SJSA1 (cell line): ENCODE data around the gene ZNF892. TPM values are rescaled to one million over a fixed set of nuclear protein-coding genes. Genes with fewer than 3 reads are reported as not detected.

ENCODE experiments used
- DNase-seq, 2 experiments: peaks; one replicate each; pipeline ENCODE4 v3.0.0-alpha.2; 2015 to 2020; ENCODE audit warnings: low spot score in 2 of 2, low read depth in 1 of 2
- H3K27ac ChIP-seq: fragments of 250-450 bp; sonication (Bioruptor Pico); 2 replicates; pipeline ENCODE4 v1.5.1; 2020; ENCODE audit warnings: mild to moderate bottlenecking, moderate library complexity
- H3K27me3 ChIP-seq: fragments of 250-450 bp; sonication (Bioruptor Pico); replicated peaks from 2 replicates; pipeline ENCODE4 v1.5.1; 2020; ENCODE audit warnings: mild to moderate bottlenecking, moderate library complexity
- H3K36me3 ChIP-seq: fragments of 250-450 bp; sonication (Bioruptor Pico); 2 replicates; pipeline ENCODE4 v1.5.1; 2020; ENCODE audit warnings: mild to moderate bottlenecking
- H3K4me1 ChIP-seq: fragments of 250-450 bp; sonication (Bioruptor Pico); replicated peaks from 2 replicates; pipeline ENCODE4 v1.6.1; 2021; ENCODE audit warnings: mild to moderate bottlenecking
- H3K4me3 ChIP-seq: fragments of 250-450 bp; sonication (Bioruptor Pico); 2 replicates; pipeline ENCODE4 v1.5.1; 2020; ENCODE audit warnings: mild to moderate bottlenecking
- H3K9me3 ChIP-seq: fragments of 250-450 bp; sonication (Bioruptor Pico); replicated peaks from 2 replicates; pipeline ENCODE4 v1.5.1; 2020; ENCODE audit warnings: mild to moderate bottlenecking
- total RNA-seq: library from RNA; depleted of rRNA; stranded (reverse); fragments of >200 nt; shearing (Covaris generic); gene quantifications from 2 replicates; pipeline ENCODE4 v1.2.3, GENCODE V29; 2014; rRNA removed

Gene ZNF892
- total RNA-seq = 1.9 TPM in 2 replicates

DNA sequence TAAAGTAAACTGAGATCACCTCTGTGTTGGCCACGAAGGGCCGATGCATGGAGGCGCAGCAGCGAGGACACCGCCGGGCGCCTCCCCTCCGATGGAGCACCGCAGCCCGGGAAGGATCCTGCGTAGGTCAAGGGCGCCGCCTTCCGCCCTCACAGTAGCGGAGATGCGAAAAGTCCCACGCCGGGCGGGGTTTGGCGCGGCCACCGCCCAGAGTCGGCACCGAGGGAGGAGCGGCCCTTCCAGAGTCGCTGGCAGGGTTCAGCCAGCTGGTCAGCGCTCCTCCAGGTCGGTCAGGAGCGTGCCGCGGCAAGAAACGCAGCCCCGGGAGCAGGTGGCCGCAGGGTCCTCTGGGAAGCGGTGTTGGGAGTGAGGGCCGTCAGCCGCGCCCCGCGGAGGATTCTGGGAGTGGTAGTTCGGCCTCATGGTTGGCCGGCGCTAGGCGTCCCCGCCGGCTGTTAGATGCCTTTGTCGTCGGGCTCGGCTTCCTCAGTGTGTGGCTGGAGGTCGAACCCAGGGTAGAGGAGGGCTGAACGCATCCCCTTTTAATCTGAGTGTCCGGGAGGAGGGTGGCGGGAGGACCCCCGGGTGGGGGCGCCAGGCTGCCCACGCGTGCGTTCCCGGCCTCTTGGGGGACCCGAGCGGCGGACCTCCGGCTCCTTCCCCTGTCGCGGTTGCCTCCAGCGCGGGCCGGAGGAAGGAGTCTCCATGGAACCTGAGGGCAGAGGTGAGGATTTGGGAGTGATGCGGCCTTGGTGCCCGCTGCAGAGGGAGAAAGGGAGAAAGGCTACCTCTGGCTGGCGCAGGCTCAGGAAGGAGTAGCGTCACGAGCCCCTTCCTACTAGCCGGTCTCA lies at the start of gene ZNF892:
TSS of gene ZNF892 (plus strand) at position 411 of the 851 bp plus-strand sequence. CDS start at position 706, 295 bp downstream.
- H3K27me3 ChIP-seq = no peaks in the 10 kb centered on the region
- H3K4me3 ChIP-seq = peak within 1 kb of the TSS; percentile 47
- H3K9me3 ChIP-seq = peaks cover 9% of the 10 kb centered on the region; the same call in 1 of the 2 replicates
- H3K36me3 ChIP-seq = no peaks in the 10 kb centered on the region
- H3K4me1 ChIP-seq = peaks cover 5% of the 10 kb centered on the region; the same call in 1 of the 2 replicates
- no peak within 1 kb of the TSS for H3K27ac ChIP-seq
- DNase-seq = peak; percentile 75 to 83

DNA sequence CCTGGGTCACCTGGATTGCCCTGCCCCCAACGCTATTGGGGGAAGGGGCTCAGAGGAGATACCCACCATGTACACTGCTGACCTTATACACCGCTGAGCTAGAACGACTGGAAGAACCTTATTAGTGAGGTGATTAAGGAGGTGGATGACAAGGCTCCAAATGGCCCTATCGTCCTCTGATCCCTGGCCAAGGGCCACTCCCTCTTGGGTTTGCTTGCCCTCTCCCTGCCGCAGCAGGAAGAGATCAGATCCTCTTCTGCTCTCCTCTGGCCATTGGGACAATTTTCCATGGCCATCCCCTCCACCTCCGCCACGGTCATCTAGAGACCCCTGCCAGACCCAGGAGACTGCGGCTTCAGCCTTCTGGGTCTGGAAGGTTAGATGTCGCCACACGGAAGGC lies 48.9 kb upstream of the ZNF892 start:
- no peak for DNase-seq
- Histone ChIP-seq H3K27me3 (no peaks in the 10 kb centered on the region), H3K27ac (no peak overlapping the region), H3K9me3 (peaks cover 2% of the 10 kb centered on the region; the same call in 1 of the 2 replicates), H3K4me1 (peaks cover 13% of the 10 kb centered on the region), H3K4me3 (peak overlapping the region; percentile 67), H3K36me3 (peaks cover 37% of the 10 kb centered on the region)

GRCh38 chr2:95158891-95159619 lies 48.3 kb upstream of the ZNF892 start:
- Histone ChIP-seq H3K9me3 (peaks cover 2% of the 10 kb centered on the region; the same call in 1 of the 2 replicates), H3K36me3 (peaks cover 34% of the 10 kb centered on the region), H3K27ac (peak overlapping the region; percentile 28; the same call in 1 of the 2 replicates), H3K4me3 (peak overlapping the region; percentile 67), H3K4me1 (peaks cover 13% of the 10 kb centered on the region), H3K27me3 (no peaks in the 10 kb centered on the region)
- peak; percentile 43 to 58 for DNase-seq

GRCh38 chr2:95159690-95160449 lies 47.5 kb upstream of the ZNF892 start, which contains the start of gene ZNF514:
Gene ZNF514 (minus strand): TSS chr2:95159848. CDS start chr2:95153253, 6,595 bp downstream.
- H3K4me1 ChIP-seq = peaks cover 13% of the 10 kb centered on the region
- H3K9me3 ChIP-seq = 0 out of 2 replicates have a peak, but pooled peaks cover 2% of the 10 kb centered on the region
- no peaks in the 10 kb centered on the region for H3K27me3 ChIP-seq
- H3K27ac ChIP-seq = peak within 1 kb of the TSS; percentile 28; the same call in 1 of the 2 replicates
- peak; percentile 43 to 75 for DNase-seq
- peaks cover 31% of the 10 kb centered on the region for H3K36me3 ChIP-seq
- peak within 1 kb of the TSS; percentile 67 for H3K4me3 ChIP-seq

- H3K36me3 ChIP-seq = peaks cover 2% of the 10 kb centered on the region; the same call in 1 of the 2 replicates
- DNase-seq = no peak
- peaks cover 9% of the 10 kb centered on the region for H3K4me1 ChIP-seq
- H3K9me3 ChIP-seq = no peaks in the 10 kb centered on the region
- peak overlapping the region; percentile 95 for H3K27ac ChIP-seq
- H3K27me3 ChIP-seq = no peaks in the 10 kb centered on the region
- H3K4me3 ChIP-seq = peak overlapping the region; percentile 68
Observed at GRCh38 chr2:95165030-95165370, 42.3 kb upstream of the ZNF892 start.

GRCh38 chr2:95165371-95166064 lies 41.8 kb upstream of the ZNF892 start, which contains the start of gene ZNF2:
Gene ZNF2 (plus strand): TSS chr2:95165809. CDS start chr2:95176227, 10,418 bp downstream.
- H3K36me3 ChIP-seq = peaks cover 2% of the 10 kb centered on the region; the same call in 1 of the 2 replicates

DNA sequence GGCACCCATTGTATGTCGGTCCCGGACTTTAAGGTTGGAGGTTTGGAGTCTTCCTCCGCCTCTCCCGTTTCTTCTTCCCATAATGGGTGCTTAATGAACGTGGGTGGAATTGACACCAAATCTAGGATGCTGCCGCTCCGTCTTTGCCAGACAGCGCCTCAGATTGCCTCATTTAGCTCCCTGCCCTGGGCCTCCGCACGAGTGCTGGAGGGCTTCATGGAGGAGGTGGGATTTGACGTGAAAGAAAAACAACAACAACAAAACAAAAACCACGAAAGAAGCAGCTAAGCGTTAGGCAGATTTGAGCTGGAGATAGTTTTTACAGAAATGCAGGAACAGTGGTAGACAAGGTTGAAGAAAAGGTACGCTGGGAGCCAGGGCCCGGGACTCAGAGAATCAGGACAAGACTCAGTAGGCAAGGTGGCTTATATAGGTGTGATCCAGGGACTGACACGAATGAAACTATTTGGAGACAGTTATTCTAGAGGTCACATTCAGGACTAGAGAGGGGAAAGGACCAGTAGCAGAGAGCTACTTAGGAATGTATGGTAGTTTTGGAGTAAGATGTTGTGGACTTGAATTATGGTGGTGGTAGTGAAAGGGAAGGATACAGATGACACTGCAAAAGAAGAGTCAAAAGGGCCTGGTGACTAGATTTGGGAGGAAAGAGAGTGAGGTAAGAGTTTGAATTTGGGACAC lies 41.1 kb upstream of the ZNF892 start:
- peaks cover 2% of the 10 kb centered on the region; the same call in 1 of the 2 replicates for H3K36me3 ChIP-seq
- H3K4me1 ChIP-seq = peaks cover 8% of the 10 kb centered on the region
- H3K9me3 ChIP-seq = no peaks in the 10 kb centered on the region
- H3K4me3 ChIP-seq = peak overlapping the region; percentile 68
- no peaks in the 10 kb centered on the region for H3K27me3 ChIP-seq
- DNase-seq = no peak
- no peak overlapping the region for H3K27ac ChIP-seq

More at GRCh38 chr2:95165371-95166064, 41.8 kb upstream of the ZNF892 start, which contains the start of gene ZNF2:
- peaks cover 8% of the 10 kb centered on the region for H3K4me1 ChIP-seq
- DNase-seq = peak; percentile 95 to 97
- no peaks in the 10 kb centered on the region for H3K27me3 ChIP-seq
- H3K27ac ChIP-seq = peak within 1 kb of the TSS; percentile 95
- H3K9me3 ChIP-seq = no peaks in the 10 kb centered on the region
- H3K4me3 ChIP-seq = peak within 1 kb of the TSS; percentile 68

DNA sequence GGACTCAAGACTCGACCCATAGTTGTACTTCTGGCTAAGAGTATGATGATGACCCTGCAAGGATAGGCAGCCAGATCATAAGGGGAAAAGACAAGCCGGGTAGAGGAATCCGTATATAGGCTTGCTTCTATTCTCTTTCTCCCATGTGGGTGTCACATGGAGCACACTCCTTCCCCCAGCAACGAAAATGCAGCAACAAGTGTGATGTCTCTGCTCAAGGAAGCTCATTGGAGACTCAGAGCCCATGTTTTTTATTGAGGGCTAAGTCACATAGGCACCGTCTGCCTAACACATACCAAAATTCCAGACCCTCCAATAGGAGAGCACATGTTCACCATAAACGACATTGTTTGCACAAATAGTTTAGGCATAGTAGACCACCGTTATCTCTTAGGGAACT lies 35.4 kb upstream of the ZNF892 start:
- H3K27me3 ChIP-seq = no peaks in the 10 kb centered on the region
- DNase-seq = no peak
- H3K4me1 ChIP-seq = no peaks in the 10 kb centered on the region; the same call in 1 of the 2 replicates
- no peaks in the 10 kb centered on the region for H3K9me3 ChIP-seq
- no peak overlapping the region for H3K27ac ChIP-seq
- H3K36me3 ChIP-seq = no peaks in the 10 kb centered on the region
- no peak overlapping the region for H3K4me3 ChIP-seq

- Histone ChIP-seq H3K9me3 (no peaks in the 10 kb centered on the region), H3K4me1 (no peaks in the 10 kb centered on the region), H3K27ac (no peak overlapping the region), H3K4me3 (no peak overlapping the region), H3K27me3 (no peaks in the 10 kb centered on the region), H3K36me3 (0 out of 2 replicates have a peak, but pooled peaks cover 4% of the 10 kb centered on the region)
- no peak for DNase-seq
Observed at GRCh38 chr2:95174031-95174542, 33.2 kb upstream of the ZNF892 start.

DNA sequence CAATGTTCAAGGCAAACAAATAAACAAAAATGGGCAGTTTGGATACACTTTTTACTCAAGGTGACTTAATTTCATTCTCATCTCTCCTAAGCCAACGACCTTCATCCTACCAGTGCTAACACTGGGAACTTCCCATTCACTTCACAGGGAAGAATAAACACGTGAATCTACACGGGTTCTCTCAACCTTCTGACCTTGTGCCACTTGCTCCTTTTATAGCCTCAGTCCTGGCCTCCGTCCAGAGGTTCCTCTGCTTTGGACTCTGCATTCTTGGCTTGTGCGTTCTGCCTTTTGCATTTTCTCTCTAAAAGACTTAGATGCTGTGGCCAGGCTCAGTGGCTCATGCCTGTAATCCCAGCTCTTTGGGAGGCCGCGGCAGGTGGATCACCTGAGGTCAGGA lies 27.9 kb upstream of the ZNF892 start:
- Histone ChIP-seq H3K4me1 (no peaks in the 10 kb centered on the region), H3K9me3 (peaks cover 3% of the 10 kb centered on the region; the same call in 1 of the 2 replicates), H3K27ac (no peak overlapping the region), H3K36me3 (peaks cover 31% of the 10 kb centered on the region), H3K27me3 (no peaks in the 10 kb centered on the region), H3K4me3 (no peak overlapping the region)
- no peak for DNase-seq

GRCh38 chr2:95181774-95182173 lies 25.5 kb upstream of the ZNF892 start:
- Histone ChIP-seq H3K4me1 (no peaks in the 10 kb centered on the region), H3K36me3 (peaks cover 31% of the 10 kb centered on the region), H3K4me3 (no peak overlapping the region)

GRCh38 chr2:95185197-95185596 lies 22.1 kb upstream of the ZNF892 start:
- peaks cover 3% of the 10 kb centered on the region; the same call in 1 of the 2 replicates for H3K9me3 ChIP-seq
- DNase-seq = no peak
- H3K27ac ChIP-seq = no peak overlapping the region
- H3K27me3 ChIP-seq = no peaks in the 10 kb centered on the region
- no peaks in the 10 kb centered on the region for H3K4me1 ChIP-seq
- H3K36me3 ChIP-seq = peaks cover 27% of the 10 kb centered on the region
- no peak overlapping the region for H3K4me3 ChIP-seq

More at GRCh38 chr2:95181774-95182173, 25.5 kb upstream of the ZNF892 start:
- Histone ChIP-seq H3K9me3 (peaks cover 3% of the 10 kb centered on the region; the same call in 1 of the 2 replicates), H3K27ac (no peak overlapping the region), H3K27me3 (no peaks in the 10 kb centered on the region)
- DNase-seq = no peak
